NCI-H1694 treated with DMSO at 0.1 percent for 48 hours (cell line): ENCODE data around the gene MYZAP.

ENCODE experiments used
- DNase-seq: peaks from one replicate; lab custom pipeline; 2025; lab: John Stamatoyannopoulos, UW

MYZAP gene

DNA sequence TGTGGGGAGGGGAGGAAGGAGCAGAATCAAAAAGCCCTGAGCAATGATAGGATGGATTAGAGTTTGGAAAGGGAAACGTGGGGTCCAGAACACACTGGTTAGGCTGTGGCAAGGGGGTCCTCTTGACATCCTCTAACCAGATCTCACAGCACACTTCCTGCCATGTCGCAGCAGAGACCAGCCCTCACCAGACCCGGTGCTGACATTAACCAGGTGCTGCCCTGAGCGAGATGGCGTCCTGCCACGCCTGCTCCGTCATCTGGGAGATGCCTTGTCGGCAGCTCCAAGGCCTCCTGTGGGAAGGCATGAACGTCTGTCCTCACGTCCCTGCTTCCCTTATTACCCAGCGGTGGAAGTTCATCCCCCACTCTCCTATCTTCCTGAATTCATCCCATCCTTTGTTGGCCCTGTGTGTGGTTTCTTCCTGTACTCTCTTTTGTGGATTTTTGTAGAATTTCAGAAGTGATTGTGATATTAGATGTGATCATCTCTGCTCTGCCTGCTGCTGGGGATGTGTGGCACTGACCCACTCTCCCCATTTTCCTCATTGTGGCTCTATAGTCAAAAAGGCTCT, 29.4 kb upstream of the MYZAP start:
- DNase-seq: no peak

DNA sequence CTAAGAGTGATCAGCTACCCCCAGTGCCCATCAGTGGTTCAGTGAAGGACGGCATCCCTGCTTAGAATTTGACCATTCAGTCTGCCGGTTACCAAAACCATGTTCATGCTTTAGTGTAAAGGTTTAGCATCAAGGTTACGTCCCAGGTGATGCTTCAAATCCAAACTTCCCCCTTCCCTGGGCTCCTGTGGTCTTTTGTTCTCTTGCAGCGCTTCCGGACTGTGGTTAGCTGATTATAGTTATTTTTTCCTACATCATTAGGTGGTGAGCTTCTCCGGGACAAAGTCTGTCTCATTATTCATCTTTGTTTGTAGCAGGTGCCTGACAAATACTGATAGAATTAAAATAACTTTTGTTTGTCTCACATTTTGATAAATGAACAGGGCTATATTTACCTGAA, 28.3 kb upstream of the MYZAP start:
- DNase-seq: no peak

DNA sequence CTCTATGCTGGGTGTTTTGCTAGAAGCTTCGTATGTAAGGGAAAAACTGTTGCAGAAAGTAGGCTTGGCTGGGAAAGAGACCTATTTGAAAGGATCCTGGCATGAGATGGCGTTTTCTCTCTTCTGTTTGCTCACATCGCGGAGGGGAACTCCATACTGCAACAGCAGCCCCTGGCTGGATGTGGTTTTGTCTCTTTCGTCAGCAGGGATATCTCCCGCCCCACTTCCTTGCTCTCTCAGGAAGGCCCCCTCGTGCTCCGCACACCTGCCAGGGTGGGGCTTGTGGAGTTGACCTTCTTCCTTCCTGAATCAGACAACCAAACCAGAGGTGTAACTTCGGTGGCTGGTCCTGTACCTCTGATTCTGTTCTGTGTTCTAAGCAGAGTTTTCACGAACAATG, 26.4 kb upstream of the MYZAP start:
- DNase-seq: no peak

DNA sequence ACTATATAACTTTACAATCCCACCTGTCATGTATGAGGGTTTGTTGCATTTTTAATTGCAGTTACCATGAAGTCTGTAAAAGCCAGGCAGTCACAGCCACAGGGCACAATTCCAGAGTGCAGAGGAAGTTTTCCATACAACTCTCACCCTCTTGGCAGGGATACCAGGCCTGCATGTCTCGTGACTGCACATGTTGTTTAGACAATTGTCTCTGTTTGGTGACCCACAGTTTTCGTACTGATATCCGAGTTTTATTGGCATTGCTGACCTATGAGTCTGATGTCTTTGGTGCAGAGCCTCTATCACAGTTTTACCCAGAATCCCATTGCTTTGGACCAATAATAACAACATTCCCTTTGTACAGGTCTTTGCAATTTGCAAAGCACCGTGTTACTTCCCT, 24.9 kb upstream of the MYZAP start:
- no peak for DNase-seq

GRCh38 chr15:57567891-57568290, 23.8 kb upstream of the MYZAP start:
- DNase-seq: no peak

GRCh38 chr15:57568299-57568698, 23.4 kb upstream of the MYZAP start:
- DNase-seq: no peak

DNA sequence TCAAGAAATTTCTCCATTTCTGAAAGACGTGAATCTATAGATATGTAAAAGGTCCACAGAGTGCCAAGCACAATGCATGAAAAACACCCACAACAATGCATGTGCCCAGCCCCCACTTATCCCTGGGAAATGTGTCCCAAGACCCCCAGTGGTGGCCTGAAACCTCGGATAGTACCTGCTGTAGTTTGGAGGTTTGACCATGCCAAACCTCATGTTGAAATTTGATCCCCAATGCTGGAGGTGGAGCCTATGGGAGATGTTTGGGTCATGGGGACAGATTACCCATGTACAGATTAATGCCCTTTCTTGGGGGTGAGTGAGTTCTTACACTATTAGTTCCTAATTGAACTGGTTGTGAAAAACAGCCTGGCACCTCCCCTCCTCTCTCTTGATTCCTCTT, 21.4 kb upstream of the MYZAP start:
- DNase-seq: no peak

- DNase-seq: no peak
These were observed 20.7 kb upstream of the MYZAP start for GRCh38 chr15:57570994-57571393.

DNA sequence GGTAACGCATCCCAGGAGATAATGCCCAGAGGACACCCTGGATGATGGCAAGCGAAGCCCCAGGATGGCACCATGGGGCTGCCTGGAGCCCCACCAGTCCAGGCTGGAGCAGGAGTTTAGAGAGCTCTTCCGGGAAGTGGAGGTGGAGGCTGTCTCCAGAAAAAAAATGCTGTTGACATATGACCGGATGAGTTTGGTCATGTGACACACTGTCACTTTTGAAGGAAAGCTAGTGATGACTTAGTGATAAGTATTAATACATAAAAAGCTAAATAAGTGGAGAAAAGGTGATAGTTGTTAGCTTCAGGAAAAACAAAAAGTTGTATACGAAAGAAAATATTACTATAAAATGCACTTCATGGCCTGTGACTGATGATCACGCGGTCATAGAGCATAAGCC, 20.0 kb upstream of the MYZAP start:
- DNase-seq: no peak

DNA sequence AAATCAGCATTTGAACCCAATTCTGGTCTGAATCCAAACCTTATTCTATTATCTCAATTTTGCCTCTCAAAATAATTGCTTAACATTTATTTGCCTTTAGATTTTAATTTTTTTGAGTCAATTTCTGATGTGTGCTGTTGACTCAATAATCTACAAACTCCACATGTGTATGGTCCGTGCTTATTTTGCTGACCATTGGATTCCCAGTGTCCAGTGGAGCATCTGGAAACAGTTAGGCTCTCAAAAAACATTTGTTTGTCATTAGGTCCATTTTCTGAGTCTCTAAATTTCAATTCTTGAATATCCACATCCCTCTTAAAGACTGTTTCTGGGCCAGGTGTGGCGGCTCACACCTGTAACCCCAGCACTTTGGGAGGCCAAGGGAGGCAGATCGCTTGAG, 19.2 kb upstream of the MYZAP start:
- no peak for DNase-seq

- DNase-seq: no peak
These were observed 18.6 kb upstream of the MYZAP start for GRCh38 chr15:57573151-57573550.

DNA sequence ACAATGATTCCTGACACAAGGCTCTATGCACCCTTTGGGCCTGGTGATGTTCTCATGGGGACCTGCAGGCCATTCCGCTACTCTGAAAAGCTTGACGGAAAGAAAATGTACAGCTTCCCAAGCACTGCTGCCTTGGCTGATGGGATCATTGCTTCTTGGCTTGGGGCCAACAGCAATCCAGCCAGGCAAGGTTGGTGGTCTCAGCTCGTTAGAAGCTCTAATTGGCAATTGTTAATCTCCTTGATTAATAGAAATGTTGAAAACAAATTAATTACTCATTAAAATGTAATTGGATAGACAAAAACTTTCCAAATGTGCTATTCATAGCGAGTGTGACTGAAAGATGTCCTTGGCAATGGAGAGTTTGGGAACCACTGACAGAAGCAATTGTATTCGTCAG, 16.3 kb upstream of the MYZAP start:
- DNase-seq: no peak

- no peak for DNase-seq
These were observed 13.3 kb upstream of the MYZAP start for GRCh38 chr15:57578288-57578900.

GRCh38 chr15:57580428-57580827, 11.3 kb upstream of the MYZAP start:
- no peak for DNase-seq

- no peak for DNase-seq
These were observed 10.8 kb upstream of the MYZAP start for GRCh38 chr15:57580866-57581265.

GRCh38 chr15:57582090-57582489, 9.6 kb upstream of the MYZAP start:
- DNase-seq: no peak

- no peak for DNase-seq
These were observed 8.4 kb upstream of the MYZAP start for GRCh38 chr15:57583282-57583681.

DNA sequence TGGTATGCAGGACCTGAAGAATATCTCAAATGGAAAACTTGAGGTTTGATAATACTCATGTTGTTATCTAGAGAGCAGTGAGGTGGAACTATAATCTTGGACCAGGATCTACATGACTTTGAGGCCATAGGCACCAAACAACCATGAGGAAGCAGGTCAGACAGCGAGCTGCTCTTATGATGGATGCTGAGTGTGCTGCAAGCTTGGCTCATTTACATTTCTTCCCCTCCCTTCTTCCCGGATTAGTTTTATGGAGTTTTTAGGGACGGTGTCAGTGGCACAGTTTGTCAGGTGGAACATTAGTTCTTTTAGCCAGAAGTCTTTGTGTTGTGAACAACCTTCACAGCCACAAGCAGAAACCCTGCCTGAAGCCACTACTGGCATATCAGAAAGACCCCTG, 8.0 kb upstream of the MYZAP start:
- no peak for DNase-seq

GRCh38 chr15:57586661-57587424, 4.9 kb upstream of the MYZAP start:
- no peak for DNase-seq

DNA sequence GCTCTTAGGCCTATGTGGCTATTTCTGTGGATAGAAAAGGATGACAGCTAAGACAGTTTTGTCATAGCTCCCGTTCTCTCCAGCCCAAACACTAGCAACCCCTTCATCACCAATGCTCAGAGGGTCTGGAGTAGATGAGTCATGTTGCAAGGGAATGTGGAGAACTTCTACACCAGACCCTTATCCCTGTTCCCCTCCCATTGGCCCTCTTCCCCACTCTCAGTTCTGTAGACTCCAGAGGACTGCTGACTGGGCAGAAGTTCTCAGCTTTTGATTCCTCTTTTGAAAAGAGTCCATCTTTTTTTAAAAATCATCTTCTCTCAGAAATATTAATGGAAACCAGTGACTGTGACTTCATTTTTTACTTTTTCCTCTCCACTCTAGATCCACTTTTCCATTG, 2.4 kb upstream of the MYZAP start:
- no peak for DNase-seq

GRCh38 chr15:57589754-57590153, 1.9 kb upstream of the MYZAP start:
- DNase-seq: no peak

GRCh38 chr15:57591237-57591821, 375 bp upstream of the MYZAP start:
- DNase-seq: no peak

DNA sequence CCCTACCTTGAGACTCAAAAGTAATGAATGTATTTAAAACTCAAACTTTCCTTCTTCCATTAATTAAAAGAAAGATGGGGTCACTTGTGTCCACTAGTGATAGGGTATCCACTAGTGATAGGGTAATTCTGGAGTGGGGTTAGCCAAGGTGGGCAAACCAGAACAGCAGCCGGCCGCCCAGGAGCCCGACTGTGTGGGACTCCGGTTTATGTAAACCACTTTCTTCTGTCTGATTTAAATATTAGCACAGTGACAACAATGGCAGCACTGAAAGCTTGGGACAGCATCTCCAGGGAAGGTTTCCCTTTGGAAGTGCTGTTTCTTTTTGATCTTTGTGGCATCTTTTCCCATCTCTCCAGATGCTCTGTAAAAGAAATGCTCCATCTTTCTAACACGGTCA, 722 bp downstream of the MYZAP start:
- no peak for DNase-seq
